Activated T-cell treated with anti-CD3 and anti-CD28 coated beads for 1 hour (primary cell): ENCODE measurements around the gene BEGAIN.

Source experiments
- DNase-seq: peaks from one replicate; pipeline ENCODE4 v3.0.0-alpha.2; 2020; ENCODE audit warnings: low read depth

The BEGAIN gene

GRCh38 chr14:100549834-100550625 lies 37.2 kb downstream of the BEGAIN start:
- DNase-seq: no peak

GRCh38 chr14:100548939-100549338 lies 38.3 kb downstream of the BEGAIN start:
- no peak for DNase-seq

- DNase-seq: no peak
These were observed 38.9 kb downstream of the BEGAIN start for GRCh38 chr14:100548295-100548655.

- DNase-seq: peak; percentile 28
These were observed 39.5 kb downstream of the BEGAIN start for GRCh38 chr14:100547633-100548294.

GRCh38 chr14:100546051-100546443 lies 41.2 kb downstream of the BEGAIN start:
- no peak for DNase-seq

GRCh38 chr14:100545359-100545758 lies 41.9 kb downstream of the BEGAIN start:
- DNase-seq: no peak

- DNase-seq: no peak
These were observed 42.6 kb downstream of the BEGAIN start for GRCh38 chr14:100544506-100545141.

GRCh38 chr14:100543471-100544455 lies 43.5 kb downstream of the BEGAIN start:
- DNase-seq: no peak

- no peak for DNase-seq
These were observed 44.5 kb downstream of the BEGAIN start for GRCh38 chr14:100542619-100543205.

- DNase-seq: no peak
These were observed 45.3 kb downstream of the BEGAIN start for GRCh38 chr14:100541621-100542560.

GRCh38 chr14:100540926-100541620 lies 46.1 kb downstream of the BEGAIN start:
- DNase-seq: no peak

- no peak for DNase-seq
These were observed 46.9 kb downstream of the BEGAIN start for GRCh38 chr14:100540141-100540925.

GRCh38 chr14:100539766-100540140 lies 47.5 kb downstream of the BEGAIN start:
- DNase-seq: no peak

- no peak for DNase-seq
These were observed 48.1 kb downstream of the BEGAIN start for GRCh38 chr14:100539003-100539660.

GRCh38 chr14:100538351-100539002 lies 48.7 kb downstream of the BEGAIN start:
- DNase-seq: no peak

GRCh38 chr14:100537446-100538350 lies 49.5 kb downstream of the BEGAIN start:
- DNase-seq: no peak
